Activated B cell treated with CpG ODN at 0.5 μM for 24 hours (primary cell): ENCODE measurements around the gene STK32A. TPM values are rescaled to one million over a fixed set of nuclear protein-coding genes. Genes with fewer than 3 reads are reported as not detected.
"Not testable (repeated sequence)": the region's sequence is repeated elsewhere in the genome, so short reads cannot be mapped to it uniquely, and the experiment has no call there.

Experiments used
- ATAC-seq: fragments of 200-7000 bp; cut with Tn5 transposase; one replicate; pipeline ENCODE4 v1.10.0; 2021; ENCODE audit warnings: low read depth, mild to moderate bottlenecking, moderate library complexity
- CTCF ChIA-PET: fragments of 350-600 bp; sonication (Branson Sonifier 250); formaldehyde crosslinking; loops from one replicate; lab custom pipeline; 2021; ENCODE audit warnings: antibody characterized with exemption; lab: Charles Lee
- POLR2A ChIA-PET: fragments of 350-600 bp; sonication (Branson Sonifier 250); formaldehyde crosslinking; loops from one replicate; lab custom pipeline; 2021; ENCODE audit warnings: antibody characterized with exemption; lab: Charles Lee
- DNase-seq: peaks from one replicate; pipeline ENCODE4 v3.0.0; 2022
- H3K27ac Mint-ChIP-seq: one replicate; pipeline ENCODE4 v1.8.0; 2020; ENCODE audit warnings: mixed read lengths
- H3K27me3 Mint-ChIP-seq: one replicate; pipeline ENCODE4 v1.8.0; 2021; ENCODE audit warnings: mixed read lengths
- H3K36me3 Mint-ChIP-seq: one replicate; pipeline ENCODE4 v1.8.0; 2021; ENCODE audit warnings: low read depth, mixed read lengths
- H3K4me1 Mint-ChIP-seq: one replicate; pipeline ENCODE4 v1.8.0; 2021; ENCODE audit warnings: mixed read lengths
- H3K4me3 Mint-ChIP-seq: one replicate; pipeline ENCODE4 v1.8.0; 2020; ENCODE audit warnings: mild to moderate bottlenecking, mixed read lengths
- H3K9me3 Mint-ChIP-seq: one replicate; pipeline ENCODE4 v1.8.0; 2020; ENCODE audit warnings: mixed read lengths
- intact Hi-C: fragments of 100-400 bp; cut with micrococcal nuclease; formaldehyde crosslinking; loops from one replicate; pipeline ENCODE4 v1.15.1; 2024
- total RNA-seq: library from RNA; stranded (reverse); gene quantifications from 2 replicates; pipeline ENCODE4 v1.2.3, GENCODE V29; 2022
- TF ChIP-seq, protein P1 (sequence below): fragments of 200-600 bp; IDR thresholded peaks from one replicate; pipeline ENCODE4 v1.8.0; 2022; ENCODE audit warnings: antibody characterized with exemption, mild to moderate bottlenecking

Gene STK32A
- total RNA-seq, 1 donor from 2014 or later = not detected

DNA sequence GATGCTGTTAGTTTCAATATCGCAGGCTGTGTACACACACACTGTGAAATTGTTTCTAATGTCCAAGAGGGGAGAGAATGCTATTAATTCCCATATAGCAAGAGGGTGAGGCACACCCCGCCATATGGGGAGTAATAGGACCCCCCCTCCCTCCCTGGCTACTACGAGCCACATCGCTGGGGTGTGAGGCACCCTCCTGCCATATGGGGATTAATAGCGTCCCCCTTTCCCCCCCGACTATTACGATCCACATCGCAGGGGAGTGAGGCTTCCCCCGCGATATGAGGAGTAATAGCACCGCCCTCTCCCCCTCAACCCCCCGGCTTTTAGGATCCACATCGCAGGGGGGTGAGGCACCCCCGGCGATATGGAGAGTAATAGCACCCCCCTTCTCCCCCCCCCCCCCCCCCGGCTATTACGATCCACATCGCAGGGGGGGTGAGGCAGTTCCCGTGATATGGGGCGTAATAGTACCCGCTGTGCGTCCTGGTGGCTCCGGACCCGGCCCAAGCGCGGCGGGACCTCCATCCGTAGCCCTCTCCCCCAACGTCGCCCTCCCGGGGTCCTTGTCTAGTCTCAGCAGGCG is 494 bp upstream of the STK32A start:
- Mint-ChIP-seq H3K9me3 (no peaks in the 10 kb centered on the region), H3K27ac (no peak overlapping the region), H3K4me3 (no peak overlapping the region), H3K4me1 (no peaks in the 10 kb centered on the region), H3K27me3 (peaks cover 23% of the 10 kb centered on the region), H3K36me3 (no peaks in the 10 kb centered on the region)
- ATAC-seq (no peak), DNase-seq (no peak)
- TF ChIP-seq, protein P1, sequence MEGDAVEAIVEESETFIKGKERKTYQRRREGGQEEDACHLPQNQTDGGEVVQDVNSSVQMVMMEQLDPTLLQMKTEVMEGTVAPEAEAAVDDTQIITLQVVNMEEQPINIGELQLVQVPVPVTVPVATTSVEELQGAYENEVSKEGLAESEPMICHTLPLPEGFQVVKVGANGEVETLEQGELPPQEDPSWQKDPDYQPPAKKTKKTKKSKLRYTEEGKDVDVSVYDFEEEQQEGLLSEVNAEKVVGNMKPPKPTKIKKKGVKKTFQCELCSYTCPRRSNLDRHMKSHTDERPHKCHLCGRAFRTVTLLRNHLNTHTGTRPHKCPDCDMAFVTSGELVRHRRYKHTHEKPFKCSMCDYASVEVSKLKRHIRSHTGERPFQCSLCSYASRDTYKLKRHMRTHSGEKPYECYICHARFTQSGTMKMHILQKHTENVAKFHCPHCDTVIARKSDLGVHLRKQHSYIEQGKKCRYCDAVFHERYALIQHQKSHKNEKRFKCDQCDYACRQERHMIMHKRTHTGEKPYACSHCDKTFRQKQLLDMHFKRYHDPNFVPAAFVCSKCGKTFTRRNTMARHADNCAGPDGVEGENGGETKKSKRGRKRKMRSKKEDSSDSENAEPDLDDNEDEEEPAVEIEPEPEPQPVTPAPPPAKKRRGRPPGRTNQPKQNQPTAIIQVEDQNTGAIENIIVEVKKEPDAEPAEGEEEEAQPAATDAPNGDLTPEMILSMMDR = no peak
- intact Hi-C loops = no loop called here
- POLR2A ChIA-PET = no interaction called here
- CTCF ChIA-PET = no interaction called here

DNA sequence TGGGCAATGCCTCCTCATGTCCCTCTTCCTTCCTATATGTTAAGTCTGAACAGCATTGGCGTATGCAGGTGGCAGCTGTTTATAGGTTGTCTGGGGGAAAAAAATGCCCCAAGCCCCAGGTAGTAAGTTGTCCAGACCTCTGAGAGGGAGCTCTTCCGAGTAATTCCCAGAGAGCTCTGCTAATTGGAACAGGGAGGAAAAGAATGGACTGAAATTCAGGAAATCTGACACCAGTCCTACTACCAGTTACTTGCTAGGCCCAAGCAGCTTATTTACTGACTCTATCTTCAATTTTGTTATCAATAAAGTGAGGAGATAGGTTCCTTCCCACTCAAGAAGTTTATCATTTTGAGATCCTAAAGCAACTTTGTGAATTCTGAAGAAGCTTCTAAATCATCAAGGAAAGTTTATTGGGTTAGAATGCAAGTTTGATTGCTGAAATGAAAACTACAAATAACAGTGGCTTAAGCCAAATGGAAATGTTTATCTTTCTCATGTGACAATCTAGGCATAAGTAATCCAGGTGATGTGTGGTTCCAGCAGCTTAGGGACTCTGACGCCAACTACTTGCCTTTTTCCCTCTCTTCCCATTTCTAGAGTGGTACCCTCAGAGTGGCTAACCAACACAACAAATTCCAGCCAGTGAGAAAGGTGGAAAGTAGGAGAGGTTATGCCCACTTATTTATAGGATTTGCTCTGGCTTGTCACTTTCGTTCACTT is 5.6 kb downstream of the STK32A start:
- ATAC-seq = no peak
- Mint-ChIP-seq H3K36me3 (no peaks in the 10 kb centered on the region), H3K4me1 (no peaks in the 10 kb centered on the region), H3K27ac (no peak overlapping the region), H3K27me3 (peaks cover 8% of the 10 kb centered on the region), H3K4me3 (no peak overlapping the region), H3K9me3 (no peaks in the 10 kb centered on the region)
- TF ChIP-seq, protein P1 = no peak
- POLR2A ChIA-PET = no interaction called here
- CTCF ChIA-PET = no interaction called here
- DNase-seq = no peak
- intact Hi-C loops = no loop called here

DNA sequence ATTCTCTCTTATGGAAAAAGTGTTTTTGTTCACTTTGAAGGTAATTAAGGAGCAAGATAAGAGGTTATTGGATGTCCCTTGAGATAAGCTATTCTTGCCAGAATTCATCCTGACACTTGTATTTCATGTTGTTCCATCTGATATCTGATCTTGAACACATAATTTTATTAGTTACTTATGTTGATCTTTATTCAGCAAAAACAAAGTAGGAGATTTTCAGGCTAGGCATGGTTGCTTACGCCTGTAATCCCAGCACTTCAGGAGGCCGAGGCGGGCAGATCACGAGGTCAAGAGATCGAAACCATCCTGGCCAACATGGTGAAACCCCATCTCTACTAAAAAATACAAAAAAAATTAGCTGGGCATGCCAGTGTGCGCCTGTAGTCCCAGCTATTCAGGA is 8.4 kb downstream of the STK32A start:
- H3K27ac Mint-ChIP-seq, ATAC-seq, CTCF ChIA-PET, H3K27me3 Mint-ChIP-seq, POLR2A ChIA-PET, H3K4me3 Mint-ChIP-seq, intact Hi-C loops, H3K36me3 Mint-ChIP-seq, H3K9me3 Mint-ChIP-seq, H3K4me1 Mint-ChIP-seq, DNase-seq: not testable (repeated sequence)

DNA sequence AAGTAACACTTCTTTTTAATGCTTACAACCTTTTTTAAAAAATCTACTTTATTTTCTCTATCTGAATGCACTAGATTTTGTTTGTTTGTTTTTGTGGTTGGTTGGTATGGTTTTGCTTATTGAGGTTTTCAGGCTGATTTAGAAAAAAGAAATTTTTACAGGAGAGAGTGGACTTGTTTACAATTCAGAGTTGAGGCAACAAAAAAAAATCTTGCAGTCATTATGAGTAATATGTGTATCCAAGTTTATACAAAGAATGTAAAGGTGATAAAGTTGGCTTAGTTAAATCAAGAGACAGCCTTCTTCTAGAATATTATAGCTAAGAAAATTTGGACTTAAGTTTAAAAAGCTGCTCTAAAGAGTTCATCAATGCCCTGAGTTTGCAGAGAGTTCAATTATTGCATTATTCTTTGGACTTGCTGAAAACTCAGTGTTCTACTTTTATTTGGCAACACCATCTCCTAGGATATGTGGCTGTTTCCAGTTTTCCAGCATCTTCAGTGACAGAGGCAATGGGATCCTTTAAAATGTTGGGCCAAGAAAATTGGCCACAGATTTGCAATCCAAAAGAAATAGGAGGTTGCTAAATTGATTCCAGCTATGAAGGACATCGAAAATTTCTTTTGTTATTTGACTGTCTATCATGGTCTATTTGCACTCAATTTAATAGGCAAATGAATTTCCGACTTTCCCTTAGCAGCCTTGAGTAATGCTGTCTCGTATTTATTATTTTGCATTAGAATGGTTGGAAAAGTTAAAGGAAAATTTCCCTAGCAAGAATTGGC is 10.7 kb downstream of the STK32A start:
- ATAC-seq = no peak
- ChIA-PET CTCF (no interaction called here), POLR2A (no interaction called here)
- intact Hi-C loops = no loop called here
- H3K27ac Mint-ChIP-seq = no peak overlapping the region
- H3K4me3 Mint-ChIP-seq = no peak overlapping the region
- no peaks in the 10 kb centered on the region for H3K4me1 Mint-ChIP-seq
- TF ChIP-seq, protein P1 = no peak
- no peaks in the 10 kb centered on the region for H3K9me3 Mint-ChIP-seq
- no peaks in the 10 kb centered on the region for H3K36me3 Mint-ChIP-seq
- DNase-seq = no peak
- no peaks in the 10 kb centered on the region for H3K27me3 Mint-ChIP-seq

DNA sequence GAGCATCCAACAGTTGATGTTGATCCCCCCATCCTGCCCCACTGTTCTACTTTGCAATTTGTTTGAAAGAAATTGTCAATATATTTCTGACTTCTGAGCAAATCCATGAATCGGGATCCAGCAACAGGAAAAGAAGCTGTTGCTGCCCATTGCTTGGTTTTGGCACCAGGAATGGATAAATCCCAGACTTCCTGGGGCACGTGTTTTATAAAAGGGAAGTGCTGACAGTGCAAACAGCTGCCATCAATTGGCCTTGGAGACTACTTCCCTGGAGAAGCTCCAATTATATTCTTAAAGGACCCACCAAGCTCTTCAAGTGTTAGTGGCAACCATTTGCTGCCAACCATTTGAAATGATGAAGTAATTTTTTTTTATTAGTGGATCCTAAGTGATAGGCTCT is 13.7 kb downstream of the STK32A start:
- no peak overlapping the region for H3K4me3 Mint-ChIP-seq
- ChIA-PET POLR2A (no interaction called here), CTCF (no interaction called here)

More for the DNA sequence above, 13.7 kb downstream of the STK32A start:
- H3K9me3 Mint-ChIP-seq = no peaks in the 10 kb centered on the region
- no peak overlapping the region for H3K27ac Mint-ChIP-seq
- TF ChIP-seq, protein P1 = no peak
- intact Hi-C loops = no loop called here
- no peak for ATAC-seq
- H3K4me1 Mint-ChIP-seq = no peaks in the 10 kb centered on the region
- no peak for DNase-seq
- H3K27me3 Mint-ChIP-seq = no peaks in the 10 kb centered on the region
- no peaks in the 10 kb centered on the region for H3K36me3 Mint-ChIP-seq
